CD14-positive monocyte (primary cell): ENCODE results near the gene GSTA5. TPM values are rescaled to one million over a fixed set of nuclear protein-coding genes. Genes with fewer than 3 reads are reported as not detected.
"Not testable (repeated sequence)": the region's sequence is repeated elsewhere in the genome, so short reads cannot be mapped to it uniquely, and the experiment has no call there.

Source experiments
- DNase-seq, 3 donors: peaks; one replicate each; pipeline ENCODE4 v3.0.0-alpha.2; 2011 to 2022
- H2AFZ ChIP-seq: 2 replicates; pipeline ENCODE4 v1.6.0; 2012; ENCODE audit warnings: mild to moderate bottlenecking, low read depth, low read length, inconsistent platforms; ENCODE audit not compliant: insufficient read depth, poor library complexity, severe bottlenecking
- H3K27ac ChIP-seq, 2 donors: 1 replicate in 1 of 2; 2 replicates in 1 of 2; pipeline ENCODE4 v1.5.1; 2012 to 2013; ENCODE audit warnings: low read length in 2 of 2, control low read depth in 1 of 2, inconsistent platforms in 1 of 2, low read depth in 1 of 2, mild to moderate bottlenecking in 1 of 2
- H3K27me3 ChIP-seq, 2 donors: one replicate each; pipeline versions ENCODE4 v1.6.0 to v1.6.1; 2011 to 2013; ENCODE audit warnings: low read length in 2 of 2; ENCODE audit not compliant: control insufficient read depth in 2 of 2, insufficient read depth in 2 of 2
- H3K36me3 ChIP-seq, 2 donors: replicated peaks in 1 of 2; 1 replicate in 1 of 2; 2 replicates in 1 of 2; pipeline versions ENCODE4 v1.5.1 to v1.6.1; 2012 to 2013; ENCODE audit warnings: low read length in 2 of 2, control low read depth in 1 of 2, inconsistent platforms in 1 of 2, mild to moderate bottlenecking in 1 of 2; ENCODE audit not compliant: insufficient read depth in 2 of 2, control insufficient read depth in 1 of 2
- H3K4me1 ChIP-seq, 2 donors: 1 replicate in 1 of 2; 2 replicates in 1 of 2; pipeline versions ENCODE4 v1.5.1 to v1.6.1; 2012 to 2013; ENCODE audit warnings: low read length in 2 of 2, control low read depth in 1 of 2, inconsistent platforms in 1 of 2, mild to moderate bottlenecking in 1 of 2, moderate library complexity in 1 of 2; ENCODE audit not compliant: insufficient read depth in 2 of 2, control insufficient read depth in 1 of 2
- H3K4me2 ChIP-seq: replicated peaks from 2 replicates; pipeline ENCODE3; 2012; ENCODE audit warnings: low read length, moderate library complexity, mild to moderate bottlenecking; ENCODE audit not compliant: poor library complexity, severe bottlenecking; ENCODE audit errors: extremely low read depth
- H3K4me3 ChIP-seq, 3 experiments: fragments of 200-600 bp in 1 of 3; sonication (generic) in 1 of 3; replicated peaks in 1 of 3; 1 replicate in 2 of 3; 2 replicates in 1 of 3; pipeline ENCODE4 v1.5.1; 2011 to 2013; ENCODE audit warnings: low read length in 3 of 3, mild to moderate bottlenecking in 3 of 3, control low read depth in 2 of 3, low read depth in 2 of 3, inconsistent platforms in 1 of 3, moderate library complexity in 1 of 3
- H3K79me2 ChIP-seq: 2 replicates; pipeline ENCODE4 v1.6.0; 2012; ENCODE audit warnings: mild to moderate bottlenecking, control low read depth, inconsistent platforms, low read length, moderate library complexity; ENCODE audit not compliant: insufficient read depth
- H3K9ac ChIP-seq: 2 replicates; pipeline ENCODE4 v1.6.0; 2017; ENCODE audit warnings: low read length, mild to moderate bottlenecking; ENCODE audit not compliant: insufficient read depth, poor library complexity, severe bottlenecking
- H3K9me3 ChIP-seq, 2 donors: replicated peaks in 1 of 2; 1 replicate in 1 of 2; 2 replicates in 1 of 2; pipeline versions ENCODE4 v1.5.1 to v1.6.1; 2012 to 2013; ENCODE audit warnings: low read length in 2 of 2, control low read depth in 1 of 2; ENCODE audit not compliant: control insufficient read depth in 1 of 2, insufficient read depth in 1 of 2
- H4K20me1 ChIP-seq: 2 replicates; pipeline ENCODE4 v1.6.0; 2012; ENCODE audit warnings: mild to moderate bottlenecking, low read length, control low read depth, moderate library complexity; ENCODE audit not compliant: insufficient read depth
- H3K27ac Mint-ChIP-seq, 7 donors: one replicate each; pipeline ENCODE4 v1.8.0; 2020; ENCODE audit warnings: mild to moderate bottlenecking in 7 of 7, mixed read lengths in 7 of 7, moderate library complexity in 6 of 7, inconsistent platforms in 2 of 7
- H3K27me3 Mint-ChIP-seq, 3 donors: one replicate each; pipeline ENCODE4 v1.8.0; 2021 to 2022; ENCODE audit warnings: low read depth in 3 of 3, mild to moderate bottlenecking in 3 of 3, mixed read lengths in 3 of 3, moderate library complexity in 3 of 3, inconsistent platforms in 1 of 3
- H3K36me3 Mint-ChIP-seq, 2 donors: one replicate each; pipeline ENCODE4 v1.8.0; 2020; ENCODE audit warnings: mixed read lengths in 2 of 2, inconsistent platforms in 1 of 2, mild to moderate bottlenecking in 1 of 2
- H3K4me1 Mint-ChIP-seq: one replicate; pipeline ENCODE4 v1.8.0; 2020; ENCODE audit warnings: mild to moderate bottlenecking, mixed read lengths
- H3K4me3 Mint-ChIP-seq, 2 donors: one replicate each; pipeline ENCODE4 v1.8.0; 2020; ENCODE audit warnings: mild to moderate bottlenecking in 2 of 2, mixed read lengths in 2 of 2, moderate library complexity in 1 of 2
- H3K9me3 Mint-ChIP-seq, 7 donors: one replicate each; pipeline ENCODE4 v1.8.0; 2020 to 2022; ENCODE audit warnings: mixed read lengths in 7 of 7, mild to moderate bottlenecking in 6 of 7, moderate library complexity in 6 of 7, inconsistent platforms in 2 of 7
- CTCF ChIP-seq: fragments of 200-600 bp; IDR thresholded peaks from one replicate; pipeline ENCODE4 v1.8.0; 2022; ENCODE audit warnings: antibody characterized with exemption, mild to moderate bottlenecking
- WGBS: methylation state at CpG from one replicate; pipeline ENCODE4 v1.1.5; 2013; ENCODE audit warnings: missing lambda C conversion rate; ENCODE audit not compliant: insufficient coverage; 5-methylcytosine and 5-hydroxymethylcytosine counted together
- intact Hi-C, 2 donors: fragments of 100-400 bp; cut with micrococcal nuclease; formaldehyde crosslinking; loops; one replicate each; pipeline versions ENCODE4 v1.15.0 to v1.15.1; 2023
- polyA plus RNA-seq, 3 donors: library from polyadenylated mRNA; depleted of rRNA in 1 of 3; unstranded in 2 of 3; stranded (reverse) in 1 of 3; fragments of 300-500 nt in 2 of 3; fragments of >200 nt in 1 of 3; fragmentation: Illumina TruSeq in 2 of 3; gene quantifications; 1 replicate in 2 of 3; 2 replicates in 1 of 3; pipeline ENCODE4 v1.2.3, GENCODE V29; 2012 to 2021

Gene GSTA5
- polyA plus RNA-seq, 3 donors: not detected

- H3K27ac ChIP-seq, intact Hi-C loops, H3K36me3 Mint-ChIP-seq: not testable (repeated sequence)
Measured at GRCh38 chr6:52868899-52869298, 28.3 kb upstream of the GSTA5 start.

GRCh38 chr6:52868240-52868639, 27.6 kb upstream of the GSTA5 start:
- no peak overlapping the region for H3K4me2 ChIP-seq
- peaks cover 0 to 7% (median 0%) of the 10 kb centered on the region in 7 donors for H3K9me3 Mint-ChIP-seq
- peaks cover 0 to 3% (median 0%) of the 10 kb centered on the region in 3 donors for H3K27me3 Mint-ChIP-seq
- H3K4me1 ChIP-seq: no peaks in the 10 kb centered on the region
- no peak overlapping the region for H3K4me3 Mint-ChIP-seq
- H3K36me3 ChIP-seq: no peaks in the 10 kb centered on the region
- no peak overlapping the region for H3K4me3 ChIP-seq
- no peaks in the 10 kb centered on the region for H3K36me3 Mint-ChIP-seq
- H3K9me3 ChIP-seq: no peaks in the 10 kb centered on the region
- no peak overlapping the region for H3K27ac ChIP-seq
- no peak overlapping the region for H3K9ac ChIP-seq
- intact Hi-C loops: no loop called here
- TF ChIP-seq CTCF: no peak
- no peaks in the 10 kb centered on the region for H3K79me2 ChIP-seq
- H3K27ac Mint-ChIP-seq: no peak overlapping the region
- H4K20me1 ChIP-seq: no peaks in the 10 kb centered on the region
- H2AFZ ChIP-seq: no peak overlapping the region
- no CpG with 5 or more reads among the region's 1 CpG for WGBS
- DNase-seq: no peak
- H3K4me1 Mint-ChIP-seq: no peaks in the 10 kb centered on the region
- H3K27me3 ChIP-seq: no peaks in the 10 kb centered on the region

More at GRCh38 chr6:52868899-52869298, 28.3 kb upstream of the GSTA5 start:
- not testable (repeated sequence) for H3K9ac ChIP-seq, H3K27me3 Mint-ChIP-seq, H3K9me3 Mint-ChIP-seq, H4K20me1 ChIP-seq, DNase-seq, H3K9me3 ChIP-seq, H2AFZ ChIP-seq, H3K4me1 Mint-ChIP-seq, H3K27ac Mint-ChIP-seq, H3K27me3 ChIP-seq, H3K4me1 ChIP-seq, H3K4me3 ChIP-seq, H3K4me3 Mint-ChIP-seq, H3K36me3 ChIP-seq, H3K79me2 ChIP-seq, H3K4me2 ChIP-seq
- no CpG with 5 or more reads among the region's 5 CpGs for WGBS

- H3K36me3 Mint-ChIP-seq, H3K4me2 ChIP-seq, H3K27ac ChIP-seq, H3K9me3 ChIP-seq, H3K79me2 ChIP-seq, DNase-seq, H4K20me1 ChIP-seq, H2AFZ ChIP-seq, H3K27ac Mint-ChIP-seq, H3K4me1 ChIP-seq, H3K9ac ChIP-seq, H3K4me3 Mint-ChIP-seq, H3K27me3 Mint-ChIP-seq, H3K36me3 ChIP-seq, intact Hi-C loops, H3K4me1 Mint-ChIP-seq, H3K4me3 ChIP-seq, H3K27me3 ChIP-seq: not testable (repeated sequence)
- peaks cover 0 to 11% (median 4%) of the 10 kb centered on the region in 7 donors for H3K9me3 Mint-ChIP-seq
- 100% methylated on average over 6 of the region's 7 CpGs for WGBS
Measured at GRCh38 chr6:52861151-52861550, 20.5 kb upstream of the GSTA5 start.
